Endodermal cell (in vitro differentiated cells): ENCODE measurements around the gene FAM210A. TPM values are rescaled to one million over a fixed set of nuclear protein-coding genes. Genes with fewer than 3 reads are reported as not detected.

Source experiments
- DNase-seq: peaks from one replicate; pipeline ENCODE4 v3.0.0-alpha.2; 2017
- H3K27ac ChIP-seq: 2 replicates; pipeline ENCODE4 v1.5.1; 2013; ENCODE audit warnings: mild to moderate bottlenecking, low read depth, low read length, moderate library complexity
- H3K27me3 ChIP-seq: 2 replicates; pipeline ENCODE4 v1.6.1; 2013; ENCODE audit warnings: mild to moderate bottlenecking, low read length, moderate library complexity; ENCODE audit not compliant: insufficient read depth, control insufficient read depth, poor library complexity, severe bottlenecking
- H3K36me3 ChIP-seq: 2 replicates; pipeline ENCODE4 v1.7.0; 2013; ENCODE audit warnings: mild to moderate bottlenecking, low read length, moderate library complexity; ENCODE audit not compliant: control insufficient read depth, insufficient read depth
- H3K4me1 ChIP-seq: one replicate; pipeline ENCODE4 v1.7.0; 2013; ENCODE audit warnings: low read length; ENCODE audit not compliant: control insufficient read depth, insufficient read depth
- H3K4me3 ChIP-seq: 2 replicates; pipeline ENCODE4 v1.5.1; 2013; ENCODE audit warnings: mild to moderate bottlenecking, low read length, moderate library complexity
- H3K9ac ChIP-seq: 2 replicates; pipeline ENCODE4 v1.6.1; 2013; ENCODE audit warnings: mild to moderate bottlenecking, low read length, moderate library complexity; ENCODE audit not compliant: poor library complexity, severe bottlenecking; ENCODE audit errors: extremely low read depth
- H3K9me3 ChIP-seq: 2 replicates; pipeline ENCODE4 v1.6.1; 2013; ENCODE audit warnings: mild to moderate bottlenecking, low read length, moderate library complexity; ENCODE audit not compliant: control insufficient read depth
- H3K27ac Mint-ChIP-seq: 2 replicates; pipeline ENCODE4 v1.8.0; 2020; ENCODE audit warnings: mixed read lengths
- H3K27me3 Mint-ChIP-seq: 2 replicates; pipeline ENCODE4 v1.8.0; 2021; ENCODE audit warnings: mild to moderate bottlenecking, mixed read lengths; ENCODE audit not compliant: insufficient read depth
- H3K36me3 Mint-ChIP-seq: 2 replicates; pipeline ENCODE4 v1.8.0; 2020; ENCODE audit warnings: low read depth, mixed read lengths
- H3K4me1 Mint-ChIP-seq: 2 replicates; pipeline ENCODE4 v1.8.0; 2020; ENCODE audit warnings: mixed read lengths
- H3K4me3 Mint-ChIP-seq: 2 replicates; pipeline ENCODE4 v1.8.0; 2020; ENCODE audit warnings: mild to moderate bottlenecking, moderate library complexity, mixed read lengths
- H3K9me3 Mint-ChIP-seq: 2 replicates; pipeline ENCODE4 v1.8.0; 2020; ENCODE audit warnings: mild to moderate bottlenecking, mixed read lengths
- CTCF ChIP-seq: fragments of 200-600 bp; sonication (generic); conservative IDR thresholded peaks from 2 replicates; pipeline ENCODE4 v1.5.0; 2021; ENCODE audit warnings: antibody characterized with exemption, mild to moderate bottlenecking
- WGBS, 2 experiments: methylation state at CpG; one replicate each; pipeline versions ENCODE4 v1.1.5 to v1.1.7; 2013; ENCODE audit warnings: missing lambda C conversion rate in 2 of 2, mixed read lengths in 1 of 2; ENCODE audit not compliant: insufficient coverage in 1 of 2, insufficient read length in 1 of 2; 5-methylcytosine and 5-hydroxymethylcytosine counted together
- long read RNA-seq, 4 experiments: library from polyadenylated mRNA in 2 of 4; library from RNA in 1 of 4; library from capped mRNA in 1 of 4; stranded (forward) in 3 of 4; unstranded in 1 of 4; transcript quantifications; one replicate each; pipeline ENCODE4 v2.0.0, GENCODE V29; 2020 to 2021; ENCODE audit warnings: inconsistent platforms in 1 of 4
- polyA plus RNA-seq, 2 experiments: library from polyadenylated mRNA; stranded (reverse); fragments of 50-300 nt; gene quantifications; one replicate each; pipeline ENCODE4 v1.2.3, GENCODE V29; 2013
- total RNA-seq, 2 donors: library from RNA; stranded (reverse); fragmentation: NEBNext Ultra II Directional in 1 of 2; extraction: Animal tissue kit (Norgen Biotek cat#: 25700) in 1 of 2; gene quantifications; 2 replicates in 1 of 2; 3 replicates in 1 of 2; pipeline ENCODE4 v1.2.1, GENCODE V29; 2021

Gene FAM210A
- 10 to 100 TPM; 23.2 to 27.0 TPM for total RNA-seq
- 14.4 TPM for polyA plus RNA-seq (2013, experiment 1 of 2)
- 11.3 TPM for polyA plus RNA-seq (2013, experiment 2 of 2)
- long read RNA-seq, experiment 1, full-length matches to known transcripts: 5 of 9 reads
- long read RNA-seq, experiment 1, partial matches to known transcripts: 0 of 9 reads
- long read RNA-seq, experiment 1, other reads (novel, unspliced or antisense): 4 of 9 reads
- long read RNA-seq, experiment 2, full-length matches to known transcripts: 63 of 81 reads
- long read RNA-seq, experiment 2, partial matches to known transcripts: 1 of 81 reads
- long read RNA-seq, experiment 2, other reads (novel, unspliced or antisense): 17 of 81 reads
- long read RNA-seq, experiment 3, full-length matches to known transcripts: 40 of 57 reads
- long read RNA-seq, experiment 3, partial matches to known transcripts: 1 of 57 reads
- long read RNA-seq, experiment 3, other reads (novel, unspliced or antisense): 16 of 57 reads
- long read RNA-seq, experiment 4, full-length matches to known transcripts: 19 of 38 reads
- long read RNA-seq, experiment 4, partial matches to known transcripts: 2 of 38 reads
- long read RNA-seq, experiment 4, other reads (novel, unspliced or antisense): 17 of 38 reads

- 0 to 2% methylated on average over 7 to 76 of the region's 76 CpGs for WGBS, 2 experiments
- peak within 1 kb of the TSS; percentile 93 for H3K4me3 Mint-ChIP-seq
- peak within 1 kb of the TSS; percentile 94 for H3K27ac ChIP-seq
Observed at GRCh38 chr18:13726232-13726971, at the start of gene FAM210A, which contains the start of gene RNMT. TSS of gene FAM210A (minus strand) at chr18:13726558. CDS start at chr18:13682077, 44,481 bp downstream. TSS of gene RNMT (plus strand) at chr18:13726673. CDS start at chr18:13731518, 4,845 bp downstream.

DNA sequence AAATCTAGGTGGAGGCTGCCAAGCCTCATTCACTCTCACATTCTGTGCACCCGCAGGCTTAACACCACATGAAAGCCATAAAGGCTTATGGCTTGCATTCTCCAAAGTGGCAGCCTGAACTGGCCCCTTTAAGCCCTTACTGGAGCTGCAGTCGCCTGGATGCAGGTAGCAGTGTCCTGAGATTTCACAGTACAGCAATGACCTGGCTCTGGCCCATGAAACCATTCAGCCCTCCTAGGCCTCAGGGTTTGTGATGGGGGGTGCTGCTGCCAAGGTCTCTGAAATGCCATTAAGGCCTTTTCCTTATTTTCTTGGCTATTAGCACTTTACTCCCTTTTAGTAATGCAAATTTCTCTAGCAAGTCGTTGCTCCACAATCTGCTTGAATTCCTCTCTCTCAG, 48.7 kb upstream of the FAM210A start:
- H3K27ac ChIP-seq: no peak overlapping the region
- H3K36me3 ChIP-seq: no peaks in the 10 kb centered on the region
- WGBS, 2 experiments: 45 to 63% methylated on average over 2 to 3 of the region's 3 CpGs
- Mint-ChIP-seq H3K27me3 (peaks cover 9% of the 10 kb centered on the region), H3K36me3 (no peaks in the 10 kb centered on the region), H3K4me3 (no peak overlapping the region), H3K4me1 (peaks cover 21% of the 10 kb centered on the region), H3K27ac (no peak overlapping the region), H3K9me3 (peaks cover 18% of the 10 kb centered on the region)
- no peak for TF ChIP-seq CTCF
- peaks cover 4% of the 10 kb centered on the region for H3K27me3 ChIP-seq
- H3K4me1 ChIP-seq: peaks cover 3% of the 10 kb centered on the region
- no peak overlapping the region for H3K9ac ChIP-seq
- peaks cover 11% of the 10 kb centered on the region for H3K9me3 ChIP-seq
- H3K4me3 ChIP-seq: no peak overlapping the region
- DNase-seq: peak; percentile 55

More at GRCh38 chr18:13726232-13726971, at the start of gene FAM210A, which contains the start of gene RNMT:
- H3K4me1 Mint-ChIP-seq: peaks cover 24% of the 10 kb centered on the region
- Histone ChIP-seq H3K4me1 (no peaks in the 10 kb centered on the region), H3K36me3 (peaks cover 6% of the 10 kb centered on the region), H3K27me3 (no peaks in the 10 kb centered on the region), H3K9ac (peak within 1 kb of the TSS; percentile 95), H3K9me3 (no peaks in the 10 kb centered on the region), H3K4me3 (peak within 1 kb of the TSS; percentile 84)
- no peaks in the 10 kb centered on the region for H3K27me3 Mint-ChIP-seq
- peak; percentile 96 for DNase-seq
- H3K9me3 Mint-ChIP-seq: no peaks in the 10 kb centered on the region
- no peak for TF ChIP-seq CTCF
- peaks cover 6% of the 10 kb centered on the region for H3K36me3 Mint-ChIP-seq
- H3K27ac Mint-ChIP-seq: peak within 1 kb of the TSS; percentile 99

DNA sequence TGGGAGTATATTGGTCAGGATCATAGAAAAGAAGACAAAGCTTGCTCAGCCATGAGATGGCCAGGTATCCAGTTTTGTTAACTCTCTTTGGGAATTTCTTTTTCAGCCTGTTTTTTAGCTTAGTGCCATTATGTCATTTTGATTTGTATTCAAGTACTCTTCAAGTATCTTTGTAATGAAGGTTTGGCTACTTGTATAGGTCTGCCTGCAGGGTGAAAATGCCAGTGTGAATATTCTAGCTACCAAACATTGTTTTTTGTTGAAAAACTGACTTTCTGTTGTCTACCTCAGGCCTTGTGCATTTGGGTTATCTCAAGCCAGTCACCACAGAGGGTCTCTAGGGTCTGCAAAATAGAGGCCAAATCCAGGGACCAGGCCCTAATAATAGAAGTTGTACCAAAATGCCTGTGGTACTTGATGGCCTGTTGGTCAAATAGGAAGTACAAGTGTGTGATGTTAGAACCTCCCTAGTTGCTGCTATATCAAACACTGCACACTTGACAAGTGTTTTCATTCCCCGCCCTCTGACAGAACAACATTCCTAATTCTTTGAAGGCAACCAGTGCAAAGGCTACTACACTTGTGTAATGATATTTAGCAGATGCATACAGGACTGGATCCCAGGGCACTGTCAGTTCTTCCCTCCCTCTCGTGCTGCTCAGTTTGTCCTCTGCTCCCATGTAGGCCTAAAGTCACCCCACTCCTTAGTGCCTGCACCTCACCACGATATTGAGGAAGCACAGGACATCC, 36.5 kb upstream of the FAM210A start:
- no peak for TF ChIP-seq CTCF
- 98 to 100% methylated on average over 1 to 3 of the region's 3 CpGs for WGBS, 2 experiments
- peaks cover 37% of the 10 kb centered on the region for H3K9me3 ChIP-seq
- Mint-ChIP-seq H3K36me3 (peaks cover 71% of the 10 kb centered on the region), H3K4me3 (no peak overlapping the region), H3K27ac (no peak overlapping the region), H3K9me3 (peaks cover 36% of the 10 kb centered on the region), H3K27me3 (peaks cover 5% of the 10 kb centered on the region), H3K4me1 (no peaks in the 10 kb centered on the region)
- no peak overlapping the region for H3K9ac ChIP-seq
- peaks cover 37% of the 10 kb centered on the region for H3K36me3 ChIP-seq
- DNase-seq: no peak
- no peaks in the 10 kb centered on the region for H3K4me1 ChIP-seq
- H3K27me3 ChIP-seq: no peaks in the 10 kb centered on the region
- H3K4me3 ChIP-seq: no peak overlapping the region
- no peak overlapping the region for H3K27ac ChIP-seq
